Neutrophil (primary cell): ENCODE measurements around the gene KCNH8.

Experiments used
- H3K27ac ChIP-seq: fragments of 200-600 bp; sonication (generic); 2 replicates; pipeline ENCODE4 v1.5.1; 2016; ENCODE audit warnings: mild to moderate bottlenecking, moderate library complexity
- H3K27me3 ChIP-seq: fragments of 200-600 bp; sonication (generic); 2 replicates; pipeline ENCODE4 v1.6.0; 2016; ENCODE audit warnings: mild to moderate bottlenecking
- H3K36me3 ChIP-seq: fragments of 200-600 bp; sonication (generic); 2 replicates; pipeline ENCODE4 v1.5.1; 2017
- H3K4me1 ChIP-seq, 2 experiments: fragments of 200-600 bp in 1 of 2; sonication (generic) in 1 of 2; 1 replicate in 1 of 2; 2 replicates in 1 of 2; pipeline versions ENCODE4 v1.5.1 to v1.6.1; 2013 to 2016; ENCODE audit warnings: low read depth in 1 of 2, low read length in 1 of 2, mild to moderate bottlenecking in 1 of 2, moderate library complexity in 1 of 2; ENCODE audit not compliant: control insufficient read depth in 1 of 2, insufficient read depth in 1 of 2
- H3K4me3 ChIP-seq, 2 experiments: fragments of 200-600 bp in 1 of 2; sonication (generic) in 1 of 2; 1 replicate in 1 of 2; 2 replicates in 1 of 2; pipeline ENCODE4 v1.5.1; 2013 to 2016; ENCODE audit warnings: low read depth in 1 of 2, low read length in 1 of 2, mild to moderate bottlenecking in 1 of 2, moderate library complexity in 1 of 2
- H3K9me3 ChIP-seq: fragments of 200-600 bp; sonication (generic); 2 replicates; pipeline ENCODE4 v1.5.1; 2016
- TF ChIP-seq, protein P1 (sequence below): fragments of 200-600 bp; sonication (generic); IDR thresholded peaks from 2 replicates; pipeline ENCODE4 v1.5.1; 2016; ENCODE audit warnings: antibody characterized with exemption

Gene KCNH8

DNA sequence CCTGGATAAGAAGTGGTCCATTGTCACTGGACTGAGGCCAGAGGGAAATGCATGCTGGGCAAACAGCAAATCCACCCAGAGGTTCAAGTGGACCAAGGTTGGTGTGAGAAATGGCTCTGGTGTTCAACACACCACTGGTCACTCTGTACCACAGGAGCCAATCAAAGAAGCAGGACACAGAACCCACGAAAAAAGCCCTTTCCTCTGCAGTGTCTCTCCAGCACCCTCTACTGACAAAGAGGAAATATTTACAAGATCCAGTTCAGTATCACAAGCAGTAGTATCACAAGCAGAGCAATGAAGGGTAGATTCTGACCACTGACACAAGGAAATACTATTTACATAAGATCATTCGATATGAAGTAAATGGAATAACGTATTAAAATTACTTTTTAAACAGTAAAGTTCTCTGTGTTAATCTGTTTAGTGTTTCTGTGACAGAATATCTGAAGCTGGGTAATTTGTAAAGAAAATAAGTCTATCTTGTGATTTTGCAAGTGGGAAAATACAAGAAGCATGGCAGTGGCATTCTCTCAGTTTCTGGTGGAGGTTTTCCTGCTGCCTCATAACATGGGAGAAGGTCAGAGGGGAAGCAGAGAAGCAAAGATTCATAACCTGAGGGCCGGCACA is 395.0 kb downstream of the KCNH8 start:
- H3K9me3 ChIP-seq = no peaks in the 10 kb centered on the region
- TF ChIP-seq, protein P1, sequence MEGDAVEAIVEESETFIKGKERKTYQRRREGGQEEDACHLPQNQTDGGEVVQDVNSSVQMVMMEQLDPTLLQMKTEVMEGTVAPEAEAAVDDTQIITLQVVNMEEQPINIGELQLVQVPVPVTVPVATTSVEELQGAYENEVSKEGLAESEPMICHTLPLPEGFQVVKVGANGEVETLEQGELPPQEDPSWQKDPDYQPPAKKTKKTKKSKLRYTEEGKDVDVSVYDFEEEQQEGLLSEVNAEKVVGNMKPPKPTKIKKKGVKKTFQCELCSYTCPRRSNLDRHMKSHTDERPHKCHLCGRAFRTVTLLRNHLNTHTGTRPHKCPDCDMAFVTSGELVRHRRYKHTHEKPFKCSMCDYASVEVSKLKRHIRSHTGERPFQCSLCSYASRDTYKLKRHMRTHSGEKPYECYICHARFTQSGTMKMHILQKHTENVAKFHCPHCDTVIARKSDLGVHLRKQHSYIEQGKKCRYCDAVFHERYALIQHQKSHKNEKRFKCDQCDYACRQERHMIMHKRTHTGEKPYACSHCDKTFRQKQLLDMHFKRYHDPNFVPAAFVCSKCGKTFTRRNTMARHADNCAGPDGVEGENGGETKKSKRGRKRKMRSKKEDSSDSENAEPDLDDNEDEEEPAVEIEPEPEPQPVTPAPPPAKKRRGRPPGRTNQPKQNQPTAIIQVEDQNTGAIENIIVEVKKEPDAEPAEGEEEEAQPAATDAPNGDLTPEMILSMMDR = no peak
- H3K4me1 ChIP-seq = no peaks in the 10 kb centered on the region
- H3K4me3 ChIP-seq = no peak overlapping the region
- H3K27ac ChIP-seq = no peak overlapping the region
- no peaks in the 10 kb centered on the region for H3K36me3 ChIP-seq
- H3K27me3 ChIP-seq = no peaks in the 10 kb centered on the region

DNA sequence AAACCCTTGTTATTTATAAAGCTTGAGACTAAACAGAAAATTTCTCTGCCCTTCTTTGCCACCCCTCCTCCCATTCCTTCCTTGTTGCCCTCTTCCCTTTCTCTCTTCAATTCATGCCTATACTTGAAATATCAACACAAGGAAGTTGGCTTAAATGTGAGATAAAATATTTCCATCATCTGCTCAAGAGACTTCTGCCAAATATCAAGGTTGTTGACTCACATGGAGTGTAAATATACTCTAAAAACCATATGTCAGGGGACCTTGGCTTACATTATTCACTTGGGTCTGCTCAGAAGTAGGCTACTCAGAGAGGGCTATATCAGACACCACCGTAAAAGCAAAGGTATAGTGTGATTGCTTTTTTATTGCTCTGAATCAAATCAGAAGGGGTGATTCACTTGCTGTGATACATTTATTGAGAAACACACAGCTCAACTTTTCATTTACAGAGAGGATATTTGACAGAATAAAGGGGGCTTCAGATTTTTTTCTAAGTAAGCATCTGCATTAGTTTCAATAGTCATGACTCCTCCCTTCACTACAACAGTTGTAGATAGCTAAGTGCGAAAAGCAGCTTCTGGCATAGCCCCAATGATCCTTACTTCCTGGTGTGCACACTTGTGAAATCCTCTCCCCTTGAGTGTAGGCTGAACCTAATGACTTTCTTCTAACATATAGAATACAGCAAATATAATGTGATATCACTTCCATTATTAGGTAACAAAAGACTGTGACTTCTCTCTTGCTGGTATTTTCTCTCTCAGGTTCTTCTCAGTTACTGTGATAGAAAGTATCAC is 399.6 kb downstream of the KCNH8 start:
- Histone ChIP-seq H3K27ac (no peak overlapping the region), H3K9me3 (no peaks in the 10 kb centered on the region), H3K4me1 (no peaks in the 10 kb centered on the region), H3K4me3 (no peak overlapping the region), H3K27me3 (no peaks in the 10 kb centered on the region), H3K36me3 (no peaks in the 10 kb centered on the region)
- TF ChIP-seq, protein P1 = no peak

DNA sequence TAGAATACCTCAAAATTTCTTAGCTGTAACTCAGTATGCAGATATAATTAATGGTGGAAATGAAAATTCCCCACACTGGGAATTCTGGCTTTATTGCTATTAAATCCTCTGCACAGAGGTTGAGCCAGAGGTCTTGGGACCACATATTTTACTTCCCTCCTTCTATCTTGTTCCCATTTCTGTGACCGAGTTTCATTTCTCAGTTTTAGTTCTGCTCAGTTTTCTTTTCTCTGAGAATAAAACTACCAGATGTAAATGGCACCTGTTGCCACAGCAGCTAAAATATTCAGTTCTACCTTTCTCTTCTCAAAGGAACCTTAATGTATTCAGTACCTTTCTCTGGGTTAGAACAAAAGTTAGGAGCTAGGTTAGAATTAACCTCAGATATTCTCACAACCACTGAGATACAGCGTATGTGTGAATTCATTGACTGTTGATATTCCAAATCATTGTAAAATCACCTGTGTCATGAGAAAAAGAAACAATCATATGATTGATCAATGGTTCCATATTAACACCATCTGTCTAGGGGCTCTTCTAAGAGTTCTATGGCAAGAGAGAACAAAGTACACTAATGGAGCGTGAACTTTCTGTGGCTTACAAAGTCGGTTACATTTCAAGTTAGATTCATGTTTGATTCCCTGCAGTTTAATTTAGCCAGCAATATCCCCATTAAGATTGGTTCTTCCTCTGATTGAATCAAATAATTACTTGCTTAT is 411.6 kb downstream of the KCNH8 start:
- H3K27me3 ChIP-seq = no peaks in the 10 kb centered on the region
- H3K4me1 ChIP-seq = no peaks in the 10 kb centered on the region
- H3K36me3 ChIP-seq = no peaks in the 10 kb centered on the region
- TF ChIP-seq, protein P1 = no peak
- no peak overlapping the region for H3K27ac ChIP-seq
- H3K9me3 ChIP-seq = no peaks in the 10 kb centered on the region
- H3K4me3 ChIP-seq = no peak overlapping the region

DNA sequence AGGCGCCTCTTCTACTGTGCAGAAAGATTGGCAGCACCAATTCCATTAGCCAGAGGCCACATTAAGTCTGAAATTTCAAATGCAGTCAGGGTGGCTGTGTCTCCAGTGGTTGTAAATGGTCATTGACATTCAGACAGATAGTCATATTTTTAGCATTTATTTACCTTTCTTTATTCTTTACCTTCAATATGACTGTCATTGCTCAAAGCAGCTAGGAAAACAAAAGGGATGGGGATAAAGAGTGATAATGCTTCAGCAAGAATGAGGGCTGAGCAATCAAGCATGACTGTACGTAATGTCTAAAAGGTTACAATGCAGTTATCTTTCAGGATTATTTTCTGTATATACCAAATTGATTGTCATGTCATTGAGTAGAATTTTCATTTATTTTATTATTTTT is 425.3 kb downstream of the KCNH8 start:
- H3K9me3 ChIP-seq = no peaks in the 10 kb centered on the region
- no peaks in the 10 kb centered on the region for H3K27me3 ChIP-seq
- TF ChIP-seq, protein P1 = no peak
- H3K4me1 ChIP-seq = no peaks in the 10 kb centered on the region
- H3K27ac ChIP-seq = no peak overlapping the region
- no peaks in the 10 kb centered on the region for H3K36me3 ChIP-seq
- no peak overlapping the region for H3K4me3 ChIP-seq

DNA sequence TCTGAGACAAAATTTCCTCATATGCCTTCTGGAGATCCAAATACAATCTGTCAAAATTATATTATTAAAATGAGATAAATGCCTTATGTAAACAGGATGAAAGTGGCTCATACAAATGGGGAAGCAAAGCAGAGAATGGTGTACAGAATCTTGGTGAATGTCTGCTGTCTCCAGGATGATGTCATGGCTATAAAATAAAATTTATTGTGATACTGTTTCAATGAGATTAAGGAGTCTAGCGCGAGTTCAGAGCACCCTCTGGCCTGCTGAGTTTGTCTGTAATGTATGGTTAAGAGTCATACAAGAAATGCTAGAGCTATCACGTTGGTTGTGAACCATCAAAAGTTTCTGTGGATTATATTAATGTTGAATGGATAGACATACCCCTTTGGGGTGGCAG is 426.0 kb downstream of the KCNH8 start:
- Histone ChIP-seq H3K9me3 (no peaks in the 10 kb centered on the region), H3K36me3 (no peaks in the 10 kb centered on the region), H3K27me3 (no peaks in the 10 kb centered on the region), H3K27ac (no peak overlapping the region), H3K4me3 (no peak overlapping the region), H3K4me1 (no peaks in the 10 kb centered on the region)
- TF ChIP-seq, protein P1 = no peak
